ENCODE measurements around the gene PPP1R14B.

Gene PPP1R14B

DNA sequence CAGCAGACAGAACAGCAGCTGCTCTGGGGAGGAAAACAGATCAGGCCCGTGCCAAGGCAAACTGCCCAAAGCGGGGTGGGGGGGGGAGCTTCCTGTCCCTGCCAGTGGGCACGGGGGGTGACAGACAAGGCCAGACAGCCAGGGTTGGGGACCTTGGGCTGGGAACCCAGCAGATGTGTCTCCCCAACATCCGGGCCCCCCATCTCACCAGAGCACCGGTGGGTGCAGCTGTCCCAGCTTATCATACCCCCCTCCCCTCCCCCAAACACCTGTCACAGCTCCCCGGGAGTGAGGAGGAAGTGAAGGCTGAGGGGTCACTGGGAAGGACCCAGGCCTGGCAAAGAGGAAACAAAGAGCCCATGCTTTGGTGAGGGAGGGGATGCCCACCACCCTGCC, 1.3 kb downstream of the PPP1R14B start:
- DNase-seq, result peak; percentile 56

DNA sequence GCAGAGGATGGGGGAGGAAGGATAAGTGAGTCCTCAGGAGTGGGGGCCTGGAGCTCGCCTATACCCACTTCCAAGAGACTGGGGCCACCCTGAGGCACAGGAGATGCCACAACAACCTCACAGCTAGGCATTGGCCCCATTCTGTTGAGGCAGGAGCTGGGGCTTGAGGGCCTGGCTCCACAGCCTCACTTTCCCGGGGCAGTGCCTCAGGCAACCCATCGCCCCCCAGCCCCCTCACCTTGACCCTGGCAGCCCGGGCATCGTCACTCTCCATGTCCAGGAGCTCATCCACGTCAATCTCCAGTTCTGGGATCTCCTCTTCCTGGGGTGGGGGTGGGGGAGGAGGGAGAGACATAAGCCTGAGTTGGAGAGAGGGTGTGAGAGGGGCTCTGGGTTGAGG, 1.8 kb downstream of the PPP1R14B start:
- no peak for DNase-seq

DNA sequence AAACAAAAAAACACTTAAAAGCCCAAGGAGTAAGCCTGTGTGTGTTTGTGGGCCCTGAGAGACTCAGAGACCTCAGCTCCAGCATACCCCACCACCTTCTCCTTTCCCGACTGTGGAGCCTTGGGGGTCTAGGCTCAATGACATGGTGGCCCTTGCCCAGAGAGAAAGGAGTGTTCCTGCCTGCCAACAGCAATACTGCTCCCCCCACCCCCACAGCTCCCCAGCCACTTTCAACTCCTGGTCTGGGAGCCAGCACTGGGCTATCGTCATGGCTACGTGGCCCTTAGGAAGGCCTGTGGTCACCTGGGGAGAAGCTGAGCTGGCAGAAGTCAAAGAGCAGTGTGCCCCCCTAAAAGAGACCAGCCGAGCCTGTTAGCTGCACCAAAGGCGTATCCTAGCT, 2.6 kb downstream of the PPP1R14B start:
- no peak for DNase-seq

DNA sequence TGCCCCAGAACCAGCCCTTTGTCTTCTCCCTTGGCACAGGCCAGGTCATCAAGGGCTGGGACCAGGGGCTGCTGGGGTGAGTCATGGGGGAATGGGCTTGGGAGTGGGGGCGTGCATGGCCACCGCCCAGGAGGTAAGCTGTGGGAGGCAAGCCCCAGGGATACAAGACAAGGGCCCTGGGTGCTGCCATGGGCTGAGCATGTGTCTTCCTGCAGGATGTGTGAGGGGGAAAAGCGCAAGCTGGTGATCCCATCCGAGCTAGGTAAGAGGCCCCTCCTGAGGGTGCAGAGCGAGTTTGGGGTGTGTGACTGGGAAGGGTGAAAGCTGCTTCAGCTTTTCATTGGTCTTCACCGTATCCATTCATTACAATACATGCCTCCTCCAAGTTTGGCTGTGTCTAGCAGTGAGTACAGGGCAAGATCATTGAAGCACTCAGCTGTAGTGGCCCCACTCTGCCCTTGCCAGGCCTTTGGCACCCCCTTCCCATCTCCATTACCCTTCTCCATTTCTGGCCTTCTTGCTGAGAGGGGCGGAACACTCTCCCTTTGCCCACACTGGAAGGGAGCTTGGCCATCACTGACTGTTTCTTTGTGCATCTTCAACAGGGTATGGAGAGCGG, 3.4 kb downstream of the PPP1R14B start:
- DNase-seq, result no peak

DNA sequence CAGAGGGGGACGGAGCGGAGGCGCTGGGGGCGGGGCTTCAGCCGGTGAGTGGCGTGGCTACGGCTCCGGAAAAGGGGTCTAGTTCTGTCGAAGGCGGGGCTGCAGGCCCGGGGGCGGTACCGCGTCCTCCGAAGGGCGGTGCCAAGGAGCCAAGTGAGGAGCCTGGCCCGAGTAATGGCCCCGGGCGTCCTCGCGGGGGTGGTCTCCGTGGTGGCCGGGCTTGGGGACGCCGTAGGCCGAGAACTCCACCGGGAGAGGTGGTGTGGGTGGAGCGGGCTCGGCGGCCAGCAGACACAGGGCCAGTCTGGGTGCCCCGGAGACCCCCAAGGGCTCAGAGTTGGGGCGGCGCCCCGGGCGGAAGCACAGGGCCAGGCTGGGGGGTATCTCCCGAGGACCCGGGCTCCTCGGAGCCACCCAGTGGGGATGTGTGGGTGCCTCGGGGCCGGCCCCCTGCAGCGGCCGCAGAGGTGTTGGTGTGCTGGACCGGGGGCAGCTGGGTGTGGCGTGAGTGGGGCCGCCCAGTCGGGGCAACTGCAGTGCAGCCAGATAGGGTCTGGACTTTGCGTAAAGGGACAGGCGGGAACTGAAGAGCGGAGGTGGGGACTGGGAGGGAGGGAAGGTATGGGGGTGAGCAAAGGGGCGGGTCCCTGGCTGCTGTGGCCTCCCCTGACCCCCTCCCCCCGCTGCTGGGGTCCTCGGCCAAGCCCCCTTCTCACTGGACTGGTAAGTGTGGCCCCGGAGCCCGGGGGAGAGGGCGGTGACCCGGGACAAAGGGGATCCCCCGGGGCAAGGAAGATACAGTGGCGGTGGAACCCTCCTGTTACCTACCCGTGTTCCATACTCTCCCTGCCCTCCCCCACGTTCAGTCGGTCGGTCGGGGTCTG, 5.0 kb downstream of the PPP1R14B start:
- DNase-seq, result peak; percentile 100

DNA sequence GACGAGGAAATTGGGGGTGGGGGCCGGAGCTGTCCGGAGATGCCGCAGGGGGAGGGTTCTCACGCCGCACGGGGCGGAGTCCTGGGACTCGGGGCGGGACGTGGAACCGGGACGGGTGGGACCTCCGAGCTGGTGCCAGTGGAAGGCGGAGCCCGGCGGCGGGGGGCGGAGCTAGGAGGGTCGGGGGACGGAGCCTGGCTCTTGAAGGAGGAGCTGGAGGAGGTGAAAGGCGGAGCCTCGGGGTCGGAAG, 5.6 kb downstream of the PPP1R14B start:
- no peak for DNase-seq

DNA sequence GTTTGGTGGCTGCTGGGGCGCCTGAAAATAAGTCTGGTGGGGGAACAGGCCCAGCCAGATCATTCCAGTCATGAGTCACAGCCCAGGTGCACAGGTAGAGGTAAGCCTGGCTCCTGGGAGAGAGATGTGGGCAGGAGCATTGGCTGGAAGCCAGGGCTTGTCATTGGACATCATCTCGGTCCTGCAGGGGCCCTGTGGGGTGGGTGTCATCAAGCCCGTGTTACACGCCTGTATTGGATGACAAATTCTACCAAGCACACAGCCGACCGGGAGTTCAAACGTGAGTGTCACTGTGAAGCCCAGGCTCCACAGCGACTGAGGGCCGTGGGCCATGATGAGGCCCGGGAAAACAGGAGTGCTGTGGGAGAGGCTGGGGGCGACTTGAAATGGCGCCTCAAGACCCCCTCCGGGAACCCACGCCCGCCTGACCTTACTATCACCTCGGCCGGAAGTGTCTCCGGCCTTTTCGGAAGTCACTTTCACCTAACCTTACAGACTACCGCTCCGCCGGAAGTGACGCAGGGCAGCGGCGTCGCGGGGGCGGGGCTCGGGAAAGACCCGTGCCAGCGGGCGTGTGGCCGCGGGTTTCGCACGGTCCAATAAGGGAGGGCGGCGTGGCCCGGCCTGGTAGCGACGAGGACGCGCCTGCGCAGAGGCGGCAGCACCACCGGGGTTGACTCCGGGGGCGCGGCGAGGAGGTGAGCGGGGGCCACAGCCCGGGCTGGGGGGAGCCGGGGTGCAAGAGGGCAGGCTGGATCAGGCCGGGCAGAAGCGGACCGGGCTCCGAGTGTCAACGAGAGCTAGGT, 6.1 kb downstream of the PPP1R14B start, which contains the start of gene FKBP2:
TSS of gene FKBP2 (plus strand) at position 661 of the 806 bp plus-strand sequence. CDS start 1,293 bp downstream, outside the sequence.
- DNase-seq, result peak; percentile 98

DNA sequence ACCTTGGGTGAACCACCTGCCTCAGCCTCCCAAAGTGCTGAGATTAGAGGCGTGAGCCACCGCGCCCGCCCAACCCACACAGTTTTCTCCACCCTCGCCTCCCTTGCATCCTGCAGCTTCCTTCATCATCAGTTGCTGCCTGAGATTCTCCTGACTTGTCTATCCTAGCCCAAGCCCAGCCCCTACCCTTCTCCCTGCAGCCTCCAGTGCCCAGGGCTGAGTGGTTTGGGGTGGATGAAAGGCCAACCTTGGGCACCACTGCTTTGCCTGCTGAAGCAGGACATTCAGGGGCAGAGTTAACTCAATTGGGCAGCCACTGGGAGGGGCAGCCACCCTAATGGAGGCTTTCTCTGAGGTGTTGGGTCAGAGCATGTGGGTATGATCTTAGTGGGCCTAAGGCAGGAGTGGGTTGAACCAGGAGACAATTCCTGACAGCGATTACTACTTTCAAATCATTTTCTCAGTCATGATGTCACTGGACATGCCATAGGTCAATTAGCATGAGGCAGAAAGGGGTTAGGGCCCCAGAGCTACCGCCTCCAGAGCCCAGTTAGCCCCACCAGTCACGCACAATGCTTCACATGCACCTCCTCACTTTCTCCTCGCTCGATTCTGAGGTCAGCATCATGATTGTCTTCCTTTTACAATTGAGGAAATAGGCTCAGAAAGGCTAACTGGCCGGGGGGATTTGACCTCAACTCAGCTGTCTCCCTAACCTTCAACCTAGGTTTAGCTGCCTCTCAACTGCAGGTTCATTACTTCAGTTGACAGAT, 6.9 kb downstream of the PPP1R14B start:
- DNase-seq, result no peak

DNA sequence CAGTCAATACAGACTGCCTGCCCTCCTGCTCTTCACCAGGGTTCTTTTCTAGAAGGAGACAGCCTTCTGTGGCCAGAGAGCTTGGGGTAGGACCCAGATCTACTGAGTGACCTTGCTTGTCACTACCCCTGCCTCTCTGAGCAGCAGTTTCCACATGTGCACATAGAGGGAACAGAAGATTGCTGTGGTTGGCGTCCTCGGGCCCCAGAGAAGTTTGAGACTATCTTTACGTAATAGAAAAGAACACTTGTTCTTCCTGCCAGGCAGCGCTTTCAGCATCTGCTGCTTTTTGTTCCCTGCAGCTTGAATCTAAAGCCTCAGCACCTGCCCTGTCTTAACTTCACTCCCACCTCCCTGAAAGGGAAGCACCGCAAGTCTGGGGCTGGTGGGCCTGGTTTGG, 7.7 kb downstream of the PPP1R14B start:
- no peak for DNase-seq

DNA sequence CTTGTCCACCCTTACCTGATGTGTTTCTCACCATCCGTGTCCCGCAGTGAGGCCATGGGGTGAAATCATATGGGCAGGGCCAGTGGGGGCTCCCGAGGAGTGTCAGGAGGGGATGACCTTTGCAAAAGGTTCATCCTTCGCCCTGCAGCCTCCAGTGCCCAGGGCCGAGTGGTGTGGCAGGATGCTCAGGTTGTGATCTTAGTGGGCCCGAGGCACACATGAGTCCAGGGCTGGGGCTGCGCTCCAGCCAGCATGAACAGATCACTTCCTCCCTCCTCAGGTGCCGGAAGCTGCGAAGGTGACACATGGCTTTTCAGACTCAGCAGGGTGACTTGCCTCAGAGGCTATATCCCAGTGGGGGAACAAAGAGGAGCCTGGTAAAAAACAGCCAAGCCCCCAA, 8.7 kb downstream of the PPP1R14B start:
- peak; percentile 12 for DNase-seq

DNA sequence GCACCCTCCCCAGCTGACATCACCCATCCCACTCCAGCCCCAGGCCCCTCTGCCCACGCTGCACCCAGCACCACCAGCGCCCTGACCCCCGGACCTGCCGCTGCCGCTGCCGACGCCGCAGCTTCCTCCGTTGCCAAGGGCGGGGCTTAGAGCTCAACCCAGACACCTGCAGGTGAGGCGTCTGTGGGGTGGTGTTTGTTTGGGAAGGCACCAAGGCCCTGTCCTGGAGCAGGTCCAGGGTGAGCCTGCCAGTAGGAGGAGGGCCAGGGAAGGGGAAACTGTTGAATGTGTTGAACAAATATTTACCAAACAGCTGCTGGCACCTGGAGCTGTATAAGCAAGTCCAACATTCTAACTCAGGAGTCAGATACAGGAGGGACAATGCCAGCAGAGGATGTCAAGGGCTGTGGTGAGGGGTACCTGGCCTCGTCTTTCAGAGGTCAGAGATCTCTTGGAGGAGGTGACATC, 9.2 kb downstream of the PPP1R14B start:
- no peak for DNase-seq

DNA sequence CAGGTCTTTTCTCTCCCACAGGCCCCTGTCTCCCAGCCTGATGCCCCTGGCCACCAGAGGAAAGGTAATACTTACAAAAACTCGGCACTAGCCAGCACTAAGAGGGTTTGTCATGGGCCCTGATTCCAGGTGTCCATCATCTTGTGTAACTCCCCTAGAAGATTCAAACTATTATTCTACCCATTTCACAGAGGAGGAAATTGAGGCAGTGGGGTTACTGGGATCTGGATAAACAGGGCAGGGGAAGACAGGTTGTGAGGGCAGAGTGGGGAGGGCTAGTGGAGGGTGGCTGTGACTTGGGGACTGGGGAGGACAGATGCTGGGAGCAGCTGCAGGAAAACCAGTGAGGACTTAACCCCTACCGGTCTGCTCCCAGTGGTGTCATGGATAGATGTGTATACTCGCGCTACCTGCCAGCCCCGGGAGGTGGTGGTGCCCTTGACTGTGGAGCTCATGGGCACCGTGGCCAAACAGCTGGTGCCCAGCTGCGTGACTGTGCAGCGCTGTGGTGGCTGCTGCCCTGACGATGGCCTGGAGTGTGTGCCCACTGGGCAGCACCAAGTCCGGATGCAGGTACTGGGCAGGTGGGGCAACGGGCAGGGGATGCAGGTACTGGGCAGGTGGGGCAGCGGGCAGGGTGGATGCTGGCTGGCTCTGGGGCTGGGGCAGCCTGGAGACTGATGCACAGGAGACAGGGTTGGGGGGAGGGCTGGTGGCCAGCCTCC, 11.1 kb downstream of the PPP1R14B start:
- no peak for DNase-seq

DNA sequence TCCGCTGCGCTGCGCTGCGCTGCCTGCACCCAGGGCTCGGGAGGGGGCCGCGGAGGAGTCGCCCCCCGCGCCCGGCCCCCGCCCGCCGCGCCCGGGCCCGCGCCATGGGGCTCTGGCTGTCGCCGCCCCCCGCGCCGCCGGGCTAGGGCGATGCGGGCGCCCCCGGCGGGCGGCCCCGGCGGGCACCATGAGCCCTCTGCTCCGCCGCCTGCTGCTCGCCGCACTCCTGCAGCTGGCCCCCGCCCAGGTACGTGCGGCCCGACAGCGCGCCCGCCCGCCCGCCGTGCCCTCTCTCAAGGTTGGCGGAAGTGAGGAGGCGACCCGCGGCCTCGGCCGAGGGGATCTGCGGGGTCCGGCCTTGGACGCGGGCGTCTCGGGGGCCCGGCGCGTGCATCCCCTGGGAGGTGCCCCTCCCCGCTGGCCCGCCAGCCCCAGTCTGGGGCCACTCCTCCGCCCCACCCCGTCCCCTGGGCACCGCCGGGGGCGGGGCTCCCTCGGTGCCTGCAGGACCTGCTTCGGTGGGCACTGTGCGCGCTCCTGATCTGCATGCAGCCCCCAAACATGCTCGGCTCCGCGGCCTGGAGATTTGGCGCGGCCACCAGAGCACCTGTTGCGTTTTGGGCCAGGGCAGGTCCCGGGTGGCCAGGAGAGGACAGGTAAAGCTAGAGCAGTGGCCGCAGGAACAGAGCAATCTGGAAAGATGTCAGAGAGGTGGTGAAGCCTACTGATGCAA, 11.9 kb downstream of the PPP1R14B start:
- DNase-seq, result peak; percentile 55

DNA sequence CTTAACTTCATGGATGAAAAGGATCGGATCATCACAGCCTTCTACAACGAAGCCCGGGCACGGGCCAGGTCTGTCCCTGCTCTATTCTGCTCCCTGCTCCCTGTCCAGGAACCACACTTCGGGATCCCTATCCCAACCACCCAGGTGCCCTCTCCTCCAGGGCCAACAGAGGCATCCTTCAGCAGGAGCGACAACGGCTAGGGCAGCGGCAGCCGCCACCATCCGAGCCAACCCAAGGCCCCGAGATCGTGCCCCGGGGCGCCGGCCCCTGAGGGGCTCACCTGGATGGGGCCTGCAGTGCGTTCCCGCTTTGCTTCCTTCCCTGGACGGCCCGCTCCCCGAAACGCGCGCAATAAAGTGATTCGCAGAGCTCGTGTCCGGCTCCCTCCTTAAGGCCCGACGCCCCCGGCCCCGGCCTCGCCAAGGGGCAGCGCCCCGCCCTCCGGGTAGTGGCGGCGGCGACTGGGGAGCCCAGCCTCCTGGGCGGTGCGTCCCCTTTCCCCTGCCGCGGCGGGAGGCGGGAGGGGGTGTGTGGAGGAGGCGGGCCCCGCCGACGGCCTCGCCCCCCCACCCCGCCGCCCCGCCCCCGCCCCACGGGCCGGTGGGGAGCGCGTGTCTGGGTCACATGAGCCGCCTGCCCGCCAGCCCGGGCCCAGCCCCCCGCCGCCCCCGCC, 12.7 kb downstream of the PPP1R14B start, which contains the start of gene VEGFB:
TSS of gene VEGFB (plus strand) at position 672 of the 674 bp plus-strand sequence. CDS start 250 bp downstream, outside the sequence.
- DNase-seq, result peak; percentile 78

DNA sequence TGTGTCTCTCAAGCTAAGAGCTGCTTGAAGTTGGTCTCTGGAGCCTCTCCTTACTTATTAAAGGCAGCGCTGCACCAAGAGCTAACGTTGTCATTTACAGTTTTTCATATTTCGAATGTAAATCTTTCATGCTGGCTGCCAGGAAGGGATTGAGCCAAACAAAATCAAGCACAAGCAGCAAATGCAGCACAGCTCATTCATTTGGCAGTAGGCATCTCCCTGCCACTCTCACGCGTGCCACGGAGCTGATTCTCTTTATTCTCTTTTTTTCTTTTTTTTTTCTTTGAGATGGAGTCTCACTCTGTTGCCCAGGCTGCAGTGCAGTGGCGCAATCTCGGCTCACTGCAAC, 13.8 kb downstream of the PPP1R14B start:
- no peak for DNase-seq

DNA sequence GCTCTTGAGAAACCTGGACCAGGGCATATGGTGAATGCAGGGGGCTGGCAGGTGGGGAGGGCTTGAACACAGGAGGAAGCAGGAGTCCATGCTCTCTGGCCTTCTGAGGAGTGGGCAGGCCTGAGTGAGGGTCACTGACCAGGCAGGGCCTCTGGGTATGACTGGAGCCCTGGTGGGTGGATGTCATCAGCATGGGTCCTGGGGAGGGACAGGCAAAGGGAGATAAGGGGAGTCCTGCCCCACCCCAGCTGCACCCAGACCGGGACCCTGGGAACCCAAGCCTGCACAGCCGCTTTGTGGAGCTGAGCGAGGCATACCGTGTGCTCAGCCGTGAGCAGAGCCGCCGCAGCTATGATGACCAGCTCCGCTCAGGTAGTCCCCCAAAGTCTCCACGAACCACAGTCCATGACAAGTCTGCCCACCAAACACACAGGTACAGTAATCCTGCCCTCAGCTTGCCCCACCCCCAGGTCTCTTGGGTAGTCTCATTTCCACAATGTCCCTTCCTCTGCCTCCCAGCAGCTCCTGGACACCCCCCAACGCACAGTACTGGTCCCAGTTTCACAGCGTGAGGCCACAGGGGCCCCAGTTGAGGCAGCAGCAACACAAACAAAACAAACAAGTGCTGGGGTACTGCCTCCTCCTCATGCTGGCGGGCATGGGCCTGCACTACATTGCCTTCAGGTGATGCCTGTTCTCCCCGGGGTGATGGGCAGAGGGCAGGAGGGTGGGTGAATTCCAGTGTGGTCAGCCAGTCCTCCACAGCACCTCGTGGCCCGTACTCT, 14.4 kb downstream of the PPP1R14B start:
- no peak for DNase-seq

DNA sequence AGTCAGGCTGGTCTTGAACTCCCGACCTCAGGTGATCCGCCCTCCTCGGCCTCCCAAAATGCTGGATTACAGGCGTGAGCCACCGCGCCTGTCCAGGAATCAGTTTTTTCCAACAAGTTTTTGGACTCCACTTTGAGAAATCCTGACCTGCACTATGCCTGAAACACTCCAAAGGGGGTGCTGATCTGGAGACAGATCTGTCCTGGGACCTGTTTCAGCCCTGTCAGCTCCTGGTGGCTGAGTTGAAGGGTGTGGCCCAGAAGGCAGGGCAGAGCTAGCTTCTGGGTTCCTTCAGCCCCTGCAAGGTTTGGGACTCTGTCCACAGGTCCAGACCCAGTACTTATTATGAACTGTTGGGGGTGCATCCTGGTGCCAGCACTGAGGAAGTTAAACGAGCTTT, 15.2 kb downstream of the PPP1R14B start:
- DNase-seq, result no peak

DNA sequence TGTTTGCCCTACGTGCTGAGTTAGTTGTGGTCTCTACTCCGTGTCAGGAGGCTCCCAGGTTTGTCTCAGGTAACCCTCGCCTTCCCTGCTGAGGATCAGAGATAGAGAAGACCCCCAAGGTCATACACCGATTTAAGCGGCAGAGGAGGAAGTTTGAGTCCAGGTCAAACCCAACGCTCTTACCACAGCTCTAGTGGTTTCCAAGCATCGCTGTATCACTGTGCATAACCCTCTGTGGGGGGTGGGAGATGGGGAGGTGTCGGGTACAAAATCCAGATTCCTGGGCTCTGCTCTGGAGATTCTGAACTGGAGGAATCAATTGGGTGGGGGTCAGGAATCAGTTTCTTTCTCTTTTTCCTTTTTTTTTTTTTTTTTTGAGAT, 15.8 kb downstream of the PPP1R14B start:
- DNase-seq, result no peak

DNA sequence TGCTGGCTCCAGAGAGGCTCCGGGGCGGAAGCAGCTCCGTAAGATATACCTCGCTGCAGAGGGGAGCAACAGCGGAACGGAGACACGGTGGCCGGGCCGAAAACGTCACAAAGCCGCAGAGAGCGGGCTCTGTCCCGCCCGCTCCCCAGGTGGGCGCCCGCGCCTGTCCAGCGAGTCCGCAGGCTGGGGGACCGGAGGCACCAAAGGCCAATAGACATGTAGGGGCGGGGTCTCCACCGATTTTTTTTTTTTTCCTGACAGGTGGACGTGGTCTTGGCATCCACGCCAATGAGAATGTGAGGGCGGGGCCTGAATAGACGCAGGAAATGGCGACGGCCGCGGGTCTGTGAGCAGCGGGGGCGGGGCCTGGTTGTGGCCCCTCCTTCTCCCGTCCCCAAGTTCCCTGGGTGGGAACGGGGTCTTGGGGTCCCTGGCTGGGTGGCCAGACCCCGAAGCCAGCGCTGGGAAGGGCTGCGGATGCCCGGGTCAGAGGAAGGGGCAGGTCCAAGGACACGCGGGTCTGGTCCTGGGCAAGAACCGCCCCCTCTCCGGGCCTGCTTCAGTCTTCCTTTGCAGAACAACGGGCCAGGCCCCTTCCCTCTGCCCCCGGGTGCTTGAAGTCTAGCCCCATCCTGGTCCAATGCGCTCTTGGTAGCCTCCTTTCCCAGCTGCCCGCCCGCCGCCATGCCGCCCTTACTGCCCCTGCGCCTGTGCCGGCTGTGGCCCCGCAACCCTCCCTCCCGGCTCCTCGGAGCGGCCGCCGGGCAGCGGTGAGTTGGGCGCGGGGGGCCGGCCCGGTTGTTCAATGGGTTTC, 16.4 kb downstream of the PPP1R14B start, which contains the start of gene DNAJC4:
TSS of gene DNAJC4 (plus strand) at position 378 of the 814 bp plus-strand sequence. CDS start at position 685, 307 bp downstream.
- peak; percentile 86 for DNase-seq

All from activated CD8-positive, alpha-beta memory T cell treated with anti-CD3 and anti-CD28 coated beads, Interleukin-2, amount 50 U/mL, for 4 hours (primary cell).